Ishikawa (cell line): ENCODE measurements around the gene BAZ1A.

Experiments used
- CEBPB ChIP-seq: IDR thresholded peaks from 2 replicates; pipeline ENCODE4 v1.6.1; 2012
- CREB1 ChIP-seq: IDR thresholded peaks from 2 replicates; pipeline ENCODE4 v1.6.1; 2012; ENCODE audit warnings: low read depth
- EP300 ChIP-seq: IDR thresholded peaks from 2 replicates; pipeline ENCODE4 v1.6.1; 2012; ENCODE audit warnings: borderline replicate concordance
- MAX ChIP-seq: IDR thresholded peaks from 2 replicates; pipeline ENCODE4 v1.6.1; 2012
- RAD21 ChIP-seq: IDR thresholded peaks from 2 replicates; pipeline ENCODE4 v1.6.1; 2012; ENCODE audit warnings: low read depth
- REST ChIP-seq: IDR thresholded peaks from 2 replicates; pipeline ENCODE4 v1.6.1; 2012; ENCODE audit warnings: low read depth, mild to moderate bottlenecking
- TAF1 ChIP-seq: IDR thresholded peaks from 2 replicates; pipeline ENCODE4 v1.6.1; 2012; ENCODE audit warnings: low read depth, mild to moderate bottlenecking
- TCF12 ChIP-seq: IDR thresholded peaks from 2 replicates; pipeline ENCODE4 v1.6.1; 2012; ENCODE audit warnings: low read depth
- TEAD4 ChIP-seq: IDR thresholded peaks from 2 replicates; pipeline ENCODE4 v1.6.1; 2012
- USF1 ChIP-seq: IDR thresholded peaks from 2 replicates; pipeline ENCODE4 v1.6.1; 2012
- YY1 ChIP-seq: IDR thresholded peaks from 2 replicates; pipeline ENCODE4 v1.6.1; 2012; ENCODE audit warnings: low read depth
- ZBTB7A ChIP-seq: IDR thresholded peaks from 2 replicates; pipeline ENCODE4 v1.6.1; 2012; ENCODE audit warnings: low read depth

DNA sequence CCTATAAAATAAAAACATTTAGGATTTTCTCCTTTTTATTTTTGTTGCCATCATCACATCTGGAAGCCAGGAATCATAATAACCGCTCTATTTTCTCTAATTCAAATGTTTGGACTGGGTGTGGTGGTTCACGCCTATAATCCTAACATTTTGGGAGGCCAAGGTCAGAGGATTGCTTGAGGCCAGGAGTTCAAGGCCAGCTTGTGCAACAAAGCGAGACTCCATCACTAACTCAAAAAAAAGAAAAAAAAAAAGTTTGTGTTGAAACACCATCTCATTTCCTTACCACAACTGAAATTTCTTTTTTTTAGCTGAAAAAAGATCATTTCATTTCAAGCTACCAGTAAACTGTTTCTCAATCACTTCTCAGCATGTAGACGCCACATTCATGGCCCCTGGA, 8.8 kb upstream of the BAZ1A start:
- TF ChIP-seq TEAD4 (no peak), CREB1 (no peak), TCF12 (no peak), RAD21 (no peak), ZBTB7A (no peak), USF1 (no peak), EP300 (no peak), YY1 (no peak), MAX (no peak), TAF1 (no peak), REST (no peak), CEBPB (no peak)
